H1 (cell line): ENCODE results near the gene CFAP44. TPM values are rescaled to one million over a fixed set of nuclear protein-coding genes. Genes with fewer than 3 reads are reported as not detected.

Source experiments
- BACH1 ChIP-seq: IDR thresholded peaks from 2 replicates; pipeline ENCODE4 v1.6.1; 2012; ENCODE audit warnings: low read length, improper control_type of control experiment
- BRCA1 ChIP-seq: IDR thresholded peaks from 2 replicates; pipeline ENCODE4 v1.6.1; 2012; ENCODE audit warnings: low read depth, low read length, improper control_type of control experiment
- CHD1 ChIP-seq: IDR thresholded peaks from 2 replicates; pipeline ENCODE4 v1.6.1; 2012; ENCODE audit warnings: low read depth, low read length, improper control_type of control experiment
- EP300 ChIP-seq, 2 experiments: IDR thresholded peaks; 1 replicate in 1 of 2; 2 replicates in 1 of 2; pipeline ENCODE4 v1.6.1; 2011 to 2012; ENCODE audit warnings: low read depth in 2 of 2, low read length in 2 of 2, mild to moderate bottlenecking in 2 of 2, borderline replicate concordance in 1 of 2, inconsistent platforms in 1 of 2, moderate library complexity in 1 of 2
- JUN ChIP-seq: IDR thresholded peaks from 2 replicates; pipeline ENCODE4 v1.6.1; 2011; ENCODE audit warnings: low read depth, mild to moderate bottlenecking, improper control_type of control experiment, low read length
- KDM4A ChIP-seq: IDR thresholded peaks from one replicate; pipeline ENCODE4 v1.7.1; 2012; ENCODE audit warnings: low read depth, mild to moderate bottlenecking, moderate library complexity, low read length, inconsistent platforms; ENCODE audit not compliant: severe bottlenecking
- PHF8 ChIP-seq: fragments of 200-600 bp; sonication (generic); conservative IDR thresholded peaks from 2 replicates; pipeline ENCODE4 v1.7.1; 2012; ENCODE audit warnings: low read depth, mild to moderate bottlenecking, inconsistent platforms, low read length, moderate library complexity
- SIX5 ChIP-seq: IDR thresholded peaks from 2 replicates; pipeline ENCODE4 v1.6.1; 2011; ENCODE audit warnings: mild to moderate bottlenecking, low read depth, low read length
- SP2 ChIP-seq: IDR thresholded peaks from 2 replicates; pipeline ENCODE4 v1.6.1; 2012; ENCODE audit warnings: mild to moderate bottlenecking, low read length, inconsistent platforms
- polyA plus RNA-seq, 7 experiments: library from polyadenylated mRNA; depleted of rRNA in 3 of 7; stranded (reverse) in 5 of 7; unstranded in 2 of 7; fragments of >200 nt in 5 of 7; fragments of 200-250 nt in 2 of 7; gene quantifications; 1 replicate in 5 of 7; 2 replicates in 1 of 7; 4 replicates in 1 of 7; pipeline versions ENCODE4 v1.2.1 to v1.2.3, GENCODE V29; 2011 to 2013; ENCODE audit warnings: missing spikeins in 2 of 7, mixed read lengths in 2 of 7
- total RNA-seq: library from RNA; stranded (reverse); fragmentation: NEBNext Ultra II Directional; extraction: Animal tissue kit (Norgen Biotek cat#: 25700); gene quantifications from 2 replicates; pipeline ENCODE4 v1.2.1, GENCODE V29; 2021
- TF ChIP-seq, protein P1 (sequence below): fragments of 300-600 bp; sonication (generic); IDR thresholded peaks from 2 replicates; pipeline ENCODE4 v1.7.1; 2012; ENCODE audit warnings: low read length, moderate library complexity, mild to moderate bottlenecking, inconsistent platforms; ENCODE audit not compliant: insufficient replicate concordance

Gene CFAP44
- total and polyA plus RNA-seq, 2 of the 8 experiments (the other 6 are each of a cell fraction or from before 2014, with no cell fraction given), result 0.45 to 0.60 TPM

DNA sequence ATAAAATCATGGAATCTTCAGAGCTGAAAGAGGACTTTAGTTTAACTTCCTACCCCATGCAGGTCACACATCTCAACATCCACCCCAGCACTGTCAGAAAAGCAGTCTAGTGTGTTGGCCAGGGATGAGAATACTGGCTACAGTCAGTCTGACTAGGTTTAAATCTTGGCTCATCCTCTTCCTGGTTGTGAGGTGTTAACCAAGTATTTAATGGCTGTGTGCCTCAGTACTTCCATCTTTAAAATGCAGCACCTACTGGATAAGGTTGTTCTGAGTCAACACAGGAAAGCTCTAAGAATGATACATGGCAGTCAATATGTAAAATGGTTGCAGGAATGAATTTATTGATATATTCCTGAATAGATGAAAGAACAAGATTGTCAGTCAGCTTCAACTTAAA lies 3.1 kb downstream of the CFAP44 start (continued):
- TF ChIP-seq, protein P1, sequence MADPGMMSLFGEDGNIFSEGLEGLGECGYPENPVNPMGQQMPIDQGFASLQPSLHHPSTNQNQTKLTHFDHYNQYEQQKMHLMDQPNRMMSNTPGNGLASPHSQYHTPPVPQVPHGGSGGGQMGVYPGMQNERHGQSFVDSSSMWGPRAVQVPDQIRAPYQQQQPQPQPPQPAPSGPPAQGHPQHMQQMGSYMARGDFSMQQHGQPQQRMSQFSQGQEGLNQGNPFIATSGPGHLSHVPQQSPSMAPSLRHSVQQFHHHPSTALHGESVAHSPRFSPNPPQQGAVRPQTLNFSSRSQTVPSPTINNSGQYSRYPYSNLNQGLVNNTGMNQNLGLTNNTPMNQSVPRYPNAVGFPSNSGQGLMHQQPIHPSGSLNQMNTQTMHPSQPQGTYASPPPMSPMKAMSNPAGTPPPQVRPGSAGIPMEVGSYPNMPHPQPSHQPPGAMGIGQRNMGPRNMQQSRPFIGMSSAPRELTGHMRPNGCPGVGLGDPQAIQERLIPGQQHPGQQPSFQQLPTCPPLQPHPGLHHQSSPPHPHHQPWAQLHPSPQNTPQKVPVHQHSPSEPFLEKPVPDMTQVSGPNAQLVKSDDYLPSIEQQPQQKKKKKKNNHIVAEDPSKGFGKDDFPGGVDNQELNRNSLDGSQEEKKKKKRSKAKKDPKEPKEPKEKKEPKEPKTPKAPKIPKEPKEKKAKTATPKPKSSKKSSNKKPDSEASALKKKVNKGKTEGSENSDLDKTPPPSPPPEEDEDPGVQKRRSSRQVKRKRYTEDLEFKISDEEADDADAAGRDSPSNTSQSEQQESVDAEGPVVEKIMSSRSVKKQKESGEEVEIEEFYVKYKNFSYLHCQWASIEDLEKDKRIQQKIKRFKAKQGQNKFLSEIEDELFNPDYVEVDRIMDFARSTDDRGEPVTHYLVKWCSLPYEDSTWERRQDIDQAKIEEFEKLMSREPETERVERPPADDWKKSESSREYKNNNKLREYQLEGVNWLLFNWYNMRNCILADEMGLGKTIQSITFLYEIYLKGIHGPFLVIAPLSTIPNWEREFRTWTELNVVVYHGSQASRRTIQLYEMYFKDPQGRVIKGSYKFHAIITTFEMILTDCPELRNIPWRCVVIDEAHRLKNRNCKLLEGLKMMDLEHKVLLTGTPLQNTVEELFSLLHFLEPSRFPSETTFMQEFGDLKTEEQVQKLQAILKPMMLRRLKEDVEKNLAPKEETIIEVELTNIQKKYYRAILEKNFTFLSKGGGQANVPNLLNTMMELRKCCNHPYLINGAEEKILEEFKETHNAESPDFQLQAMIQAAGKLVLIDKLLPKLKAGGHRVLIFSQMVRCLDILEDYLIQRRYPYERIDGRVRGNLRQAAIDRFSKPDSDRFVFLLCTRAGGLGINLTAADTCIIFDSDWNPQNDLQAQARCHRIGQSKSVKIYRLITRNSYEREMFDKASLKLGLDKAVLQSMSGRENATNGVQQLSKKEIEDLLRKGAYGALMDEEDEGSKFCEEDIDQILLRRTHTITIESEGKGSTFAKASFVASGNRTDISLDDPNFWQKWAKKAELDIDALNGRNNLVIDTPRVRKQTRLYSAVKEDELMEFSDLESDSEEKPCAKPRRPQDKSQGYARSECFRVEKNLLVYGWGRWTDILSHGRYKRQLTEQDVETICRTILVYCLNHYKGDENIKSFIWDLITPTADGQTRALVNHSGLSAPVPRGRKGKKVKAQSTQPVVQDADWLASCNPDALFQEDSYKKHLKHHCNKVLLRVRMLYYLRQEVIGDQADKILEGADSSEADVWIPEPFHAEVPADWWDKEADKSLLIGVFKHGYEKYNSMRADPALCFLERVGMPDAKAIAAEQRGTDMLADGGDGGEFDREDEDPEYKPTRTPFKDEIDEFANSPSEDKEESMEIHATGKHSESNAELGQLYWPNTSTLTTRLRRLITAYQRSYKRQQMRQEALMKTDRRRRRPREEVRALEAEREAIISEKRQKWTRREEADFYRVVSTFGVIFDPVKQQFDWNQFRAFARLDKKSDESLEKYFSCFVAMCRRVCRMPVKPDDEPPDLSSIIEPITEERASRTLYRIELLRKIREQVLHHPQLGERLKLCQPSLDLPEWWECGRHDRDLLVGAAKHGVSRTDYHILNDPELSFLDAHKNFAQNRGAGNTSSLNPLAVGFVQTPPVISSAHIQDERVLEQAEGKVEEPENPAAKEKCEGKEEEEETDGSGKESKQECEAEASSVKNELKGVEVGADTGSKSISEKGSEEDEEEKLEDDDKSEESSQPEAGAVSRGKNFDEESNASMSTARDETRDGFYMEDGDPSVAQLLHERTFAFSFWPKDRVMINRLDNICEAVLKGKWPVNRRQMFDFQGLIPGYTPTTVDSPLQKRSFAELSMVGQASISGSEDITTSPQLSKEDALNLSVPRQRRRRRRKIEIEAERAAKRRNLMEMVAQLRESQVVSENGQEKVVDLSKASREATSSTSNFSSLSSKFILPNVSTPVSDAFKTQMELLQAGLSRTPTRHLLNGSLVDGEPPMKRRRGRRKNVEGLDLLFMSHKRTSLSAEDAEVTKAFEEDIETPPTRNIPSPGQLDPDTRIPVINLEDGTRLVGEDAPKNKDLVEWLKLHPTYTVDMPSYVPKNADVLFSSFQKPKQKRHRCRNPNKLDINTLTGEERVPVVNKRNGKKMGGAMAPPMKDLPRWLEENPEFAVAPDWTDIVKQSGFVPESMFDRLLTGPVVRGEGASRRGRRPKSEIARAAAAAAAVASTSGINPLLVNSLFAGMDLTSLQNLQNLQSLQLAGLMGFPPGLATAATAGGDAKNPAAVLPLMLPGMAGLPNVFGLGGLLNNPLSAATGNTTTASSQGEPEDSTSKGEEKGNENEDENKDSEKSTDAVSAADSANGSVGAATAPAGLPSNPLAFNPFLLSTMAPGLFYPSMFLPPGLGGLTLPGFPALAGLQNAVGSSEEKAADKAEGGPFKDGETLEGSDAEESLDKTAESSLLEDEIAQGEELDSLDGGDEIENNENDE, result no peak
- TF ChIP-seq SIX5, result no peak
- no peak for TF ChIP-seq BACH1
- TF ChIP-seq SP2, result no peak
- no peak for TF ChIP-seq CHD1
- TF ChIP-seq JUN, result no peak
- no peak for TF ChIP-seq PHF8
- TF ChIP-seq BRCA1, result no peak
- no peak for TF ChIP-seq KDM4A
- no peak for TF ChIP-seq EP300 (IDR thresholded peaks at IDR 0.05; ENCODE audit: borderline replicate concordance in 1 of 2, low read depth in 2 of 2, low read length in 2 of 2)
